OCI-LY7 (cell line): ENCODE results near the gene FMN1. TPM values are rescaled to one million over a fixed set of nuclear protein-coding genes. Genes with fewer than 3 reads are reported as not detected.

Experiments
- BruUV-seq: library from RNA; stranded (reverse); fragments of 400-500 nt; replicated peaks from 2 replicates; lab custom pipeline; 2021; lab: Mats Ljungman, UMichigan
- CTCF ChIA-PET: fragments of 300-600 bp; sonication (Branson Sonifier 250); formaldehyde crosslinking; loops from one replicate; lab custom pipeline; 2022; ENCODE audit warnings: antibody characterized with exemption; ENCODE audit not compliant: unreplicated experiment; lab: Charles Lee
- POLR2A ChIA-PET: fragments of 300-600 bp; sonication (Branson Sonifier 250); formaldehyde crosslinking; loops from one replicate; lab custom pipeline; 2022; ENCODE audit warnings: antibody characterized with exemption; lab: Charles Lee
- DNase-seq: peaks from one replicate; pipeline ENCODE4 v3.0.0-alpha.2; 2015; ENCODE audit warnings: low spot score
- H2AFZ ChIP-seq: fragments of 200-600 bp; sonication (generic), shearing (Covaris generic); 2 replicates; pipeline ENCODE4 v1.6.1; 2014; ENCODE audit warnings: mild to moderate bottlenecking, antibody characterized with exemption, low read length, moderate library complexity
- H3K27ac ChIP-seq: fragments of 200-600 bp; sonication (generic); 2 replicates; pipeline ENCODE4 v1.5.1; 2014; ENCODE audit warnings: mixed run types, low read depth, mild to moderate bottlenecking, moderate library complexity, low read length, inconsistent platforms; ENCODE audit not compliant: poor library complexity, severe bottlenecking
- H3K36me3 ChIP-seq: fragments of 200-600 bp; sonication (generic); 2 replicates; pipeline ENCODE4 v1.6.1; 2014; ENCODE audit warnings: mild to moderate bottlenecking, antibody characterized with exemption, low read length, moderate library complexity, mixed read lengths; ENCODE audit not compliant: insufficient read depth
- H3K4me1 ChIP-seq: fragments of 200-600 bp; sonication (generic); 2 replicates; pipeline ENCODE4 v1.5.1; 2014; ENCODE audit warnings: mild to moderate bottlenecking, low read length; ENCODE audit not compliant: insufficient read depth, poor library complexity, severe bottlenecking
- H3K4me2 ChIP-seq: fragments of 200-600 bp; sonication (generic); 2 replicates; pipeline ENCODE4 v1.6.1; 2014; ENCODE audit warnings: mild to moderate bottlenecking, low read length
- H3K4me3 ChIP-seq: fragments of 200-600 bp; sonication (generic); 2 replicates; pipeline ENCODE4 v1.5.1; 2014; ENCODE audit warnings: mild to moderate bottlenecking, low read depth, low read length; ENCODE audit not compliant: poor library complexity, severe bottlenecking
- H3K79me2 ChIP-seq: fragments of 200-600 bp; sonication (generic); 2 replicates; pipeline ENCODE4 v1.6.1; 2016; ENCODE audit warnings: low read depth, mild to moderate bottlenecking, low read length, moderate library complexity, mixed read lengths; ENCODE audit not compliant: insufficient read depth
- H3K9me2 ChIP-seq: fragments of 200-600 bp; sonication (generic); 2 replicates; pipeline ENCODE4 v1.6.1; 2016; ENCODE audit warnings: mild to moderate bottlenecking, low read length, mixed read lengths; ENCODE audit not compliant: insufficient read depth
- H3K9me3 ChIP-seq: fragments of 200-600 bp; sonication (generic); 2 replicates; pipeline ENCODE4 v1.6.1; 2014; ENCODE audit warnings: mild to moderate bottlenecking, mixed run types, low read length, mixed read lengths
- H4K20me1 ChIP-seq: fragments of 200-600 bp; sonication (generic); 2 replicates; pipeline ENCODE4 v1.6.1; 2014; ENCODE audit warnings: mild to moderate bottlenecking, antibody characterized with exemption, low read length, moderate library complexity, mixed read lengths; ENCODE audit not compliant: insufficient read depth
- CTCF ChIP-seq: fragments of 200-600 bp; sonication (generic); conservative IDR thresholded peaks from 2 replicates; pipeline ENCODE4 v1.5.1; 2014; ENCODE audit warnings: mild to moderate bottlenecking, antibody characterized with exemption, low read length, moderate library complexity, mixed read lengths
- EZH2phosphoT487 ChIP-seq: fragments of 200-600 bp; sonication (generic); IDR thresholded peaks from 2 replicates; pipeline ENCODE4 v1.6.1; 2018; ENCODE audit warnings: low read depth, borderline replicate concordance, mild to moderate bottlenecking, mixed run types, antibody characterized with exemption, low read length, moderate library complexity, mixed read lengths
- intact Hi-C: fragments of 100-400 bp; cut with micrococcal nuclease; formaldehyde crosslinking; loops from one replicate; pipeline ENCODE4 v1.10.0; 2022; ENCODE audit not compliant: unreplicated experiment
- total RNA-seq, 2 experiments: library from RNA; depleted of rRNA in 1 of 2; stranded (reverse); fragments of >200 nt in 1 of 2; shearing (Covaris generic) in 1 of 2; gene quantifications; 2 replicates each; pipeline ENCODE4 v1.2.3, GENCODE V29; 2014 to 2022

Gene FMN1
- total RNA-seq, 2 experiments from 2014 or later, result 3.2 to 4.2 TPM

- H3K36me3 ChIP-seq, result no peaks in the 10 kb centered on the region
- H3K9me2 ChIP-seq, result no peaks in the 10 kb centered on the region
- ChIA-PET POLR2A (no interaction called here), CTCF (no interaction called here)
- BruUV-seq, result no TSS peak
- no peaks in the 10 kb centered on the region for H3K9me3 ChIP-seq
- no peak overlapping the region for H3K27ac ChIP-seq
- TF ChIP-seq EZH2phosphoT487, result no peak
- no peak for TF ChIP-seq CTCF
- H2AFZ ChIP-seq, result no peak overlapping the region
- H4K20me1 ChIP-seq, result no peaks in the 10 kb centered on the region
- H3K4me2 ChIP-seq, result no peak overlapping the region
- intact Hi-C loops, result no loop called here
- H3K4me3 ChIP-seq, result no peak overlapping the region
- H3K4me1 ChIP-seq, result no peaks in the 10 kb centered on the region
- no peaks in the 10 kb centered on the region for H3K79me2 ChIP-seq
- DNase-seq, result no peak
Measured at GRCh38 chr15:32824777-32825176, 369.7 kb downstream of the FMN1 start.

- no peak overlapping the region for H3K4me2 ChIP-seq
- no peaks in the 10 kb centered on the region for H3K36me3 ChIP-seq
- H3K4me3 ChIP-seq, result no peak overlapping the region
- H3K4me1 ChIP-seq, result no peaks in the 10 kb centered on the region
- H4K20me1 ChIP-seq, result no peaks in the 10 kb centered on the region
- CTCF ChIA-PET, result no interaction called here
- no peaks in the 10 kb centered on the region for H3K9me2 ChIP-seq
- intact Hi-C loops, result no loop called here
- H3K9me3 ChIP-seq, result no peaks in the 10 kb centered on the region
- H2AFZ ChIP-seq, result no peak overlapping the region
- no TSS peak for BruUV-seq
- POLR2A ChIA-PET, result interaction anchor here (0.7 kb wide), 1 partner anchor 855 kb away, joined by 3 read pairs; no protein-coding TSS in a partner anchor
- H3K27ac ChIP-seq, result no peak overlapping the region
- no peak for TF ChIP-seq EZH2phosphoT487
- no peak for TF ChIP-seq CTCF
- no peak for DNase-seq
- H3K79me2 ChIP-seq, result no peaks in the 10 kb centered on the region
Measured at GRCh38 chr15:32823750-32824149, 370.8 kb downstream of the FMN1 start.

GRCh38 chr15:32822739-32823138, 371.8 kb downstream of the FMN1 start:
- Histone ChIP-seq H3K4me3 (no peak overlapping the region), H3K4me1 (no peaks in the 10 kb centered on the region), H2AFZ (no peak overlapping the region), H3K9me3 (no peaks in the 10 kb centered on the region), H3K36me3 (no peaks in the 10 kb centered on the region), H4K20me1 (no peaks in the 10 kb centered on the region), H3K27ac (no peak overlapping the region), H3K9me2 (no peaks in the 10 kb centered on the region), H3K4me2 (no peak overlapping the region), H3K79me2 (no peaks in the 10 kb centered on the region)
- intact Hi-C loops, result no loop called here
- ChIA-PET CTCF (no interaction called here), POLR2A (no interaction called here)
- BruUV-seq, result no TSS peak
- no peak for DNase-seq
- no peak for TF ChIP-seq CTCF
- no peak for TF ChIP-seq EZH2phosphoT487
